BJ (cell line): ENCODE measurements around the gene KLHL13. TPM values are rescaled to one million over a fixed set of nuclear protein-coding genes. Genes with fewer than 3 reads are reported as not detected.

Source experiments
- CTCF ChIA-PET: fragments of 350-600 bp; formaldehyde crosslinking; extraction: SDS; loops from one replicate; lab custom pipeline; 2021; ENCODE audit warnings: antibody characterized with exemption, inconsistent platforms; lab: Yijun Ruan, JAX
- POLR2A ChIA-PET: fragments of 300-600 bp; sonication (Branson Sonifier 250); formaldehyde crosslinking; extraction: SDS; loops from one replicate; lab custom pipeline; 2021; ENCODE audit warnings: antibody characterized with exemption; lab: Charles Lee
- DNase-seq: peaks from one replicate; pipeline ENCODE4 v3.0.0-alpha.2; 2011; ENCODE audit warnings: low read depth
- H3K27me3 ChIP-seq: 2 replicates; pipeline ENCODE4 v1.6.0; 2011; ENCODE audit warnings: low read length; ENCODE audit not compliant: control insufficient read depth, insufficient read depth
- H3K36me3 ChIP-seq: 2 replicates; pipeline ENCODE4 v1.5.1; 2011; ENCODE audit warnings: low read length; ENCODE audit not compliant: control insufficient read depth, insufficient read depth
- H3K4me3 ChIP-seq: 2 replicates; pipeline ENCODE4 v1.5.1; 2011; ENCODE audit warnings: low read depth, mild to moderate bottlenecking, control low read depth, low read length
- polyA plus RNA-seq: library from polyadenylated mRNA; depleted of rRNA; stranded (reverse); fragments of >200 nt; gene quantifications from 2 replicates; pipeline ENCODE4 v1.2.3, GENCODE V29; 2011
- TF ChIP-seq, protein P1 (sequence below): IDR thresholded peaks from 2 replicates; pipeline ENCODE4 v1.5.1; 2011; ENCODE audit warnings: low read depth, mild to moderate bottlenecking, control low read depth, inconsistent platforms, low read length, moderate library complexity; ENCODE audit not compliant: insufficient read depth

Gene KLHL13
- polyA plus RNA-seq, 1 experiment, result 1.0 TPM

DNA sequence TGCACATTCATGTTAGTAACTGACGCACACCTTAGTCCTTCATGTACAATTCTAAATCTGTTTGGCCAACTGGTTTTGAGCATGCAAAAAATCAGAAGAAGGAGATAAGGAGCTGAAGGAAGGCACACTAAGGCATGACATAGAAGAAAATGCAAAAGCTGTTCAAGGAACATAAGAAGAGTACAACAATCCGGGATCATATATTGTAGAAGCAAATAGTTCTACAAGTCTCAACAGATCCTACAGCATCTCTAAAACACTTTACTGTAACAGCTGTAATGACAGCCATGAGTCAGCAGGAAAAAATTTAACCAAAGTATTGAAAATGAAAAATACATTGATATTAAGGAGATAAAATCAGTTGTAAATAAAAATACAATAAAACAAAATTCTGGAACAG lies 57.7 kb downstream of the KLHL13 start:
- CTCF ChIA-PET, result no interaction called here
- Histone ChIP-seq H3K36me3 (no peaks in the 10 kb centered on the region), H3K4me3 (no peak overlapping the region), H3K27me3 (no peaks in the 10 kb centered on the region)
- TF ChIP-seq, protein P1, sequence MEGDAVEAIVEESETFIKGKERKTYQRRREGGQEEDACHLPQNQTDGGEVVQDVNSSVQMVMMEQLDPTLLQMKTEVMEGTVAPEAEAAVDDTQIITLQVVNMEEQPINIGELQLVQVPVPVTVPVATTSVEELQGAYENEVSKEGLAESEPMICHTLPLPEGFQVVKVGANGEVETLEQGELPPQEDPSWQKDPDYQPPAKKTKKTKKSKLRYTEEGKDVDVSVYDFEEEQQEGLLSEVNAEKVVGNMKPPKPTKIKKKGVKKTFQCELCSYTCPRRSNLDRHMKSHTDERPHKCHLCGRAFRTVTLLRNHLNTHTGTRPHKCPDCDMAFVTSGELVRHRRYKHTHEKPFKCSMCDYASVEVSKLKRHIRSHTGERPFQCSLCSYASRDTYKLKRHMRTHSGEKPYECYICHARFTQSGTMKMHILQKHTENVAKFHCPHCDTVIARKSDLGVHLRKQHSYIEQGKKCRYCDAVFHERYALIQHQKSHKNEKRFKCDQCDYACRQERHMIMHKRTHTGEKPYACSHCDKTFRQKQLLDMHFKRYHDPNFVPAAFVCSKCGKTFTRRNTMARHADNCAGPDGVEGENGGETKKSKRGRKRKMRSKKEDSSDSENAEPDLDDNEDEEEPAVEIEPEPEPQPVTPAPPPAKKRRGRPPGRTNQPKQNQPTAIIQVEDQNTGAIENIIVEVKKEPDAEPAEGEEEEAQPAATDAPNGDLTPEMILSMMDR, result no peak
- no peak for DNase-seq
- POLR2A ChIA-PET, result no interaction called here

DNA sequence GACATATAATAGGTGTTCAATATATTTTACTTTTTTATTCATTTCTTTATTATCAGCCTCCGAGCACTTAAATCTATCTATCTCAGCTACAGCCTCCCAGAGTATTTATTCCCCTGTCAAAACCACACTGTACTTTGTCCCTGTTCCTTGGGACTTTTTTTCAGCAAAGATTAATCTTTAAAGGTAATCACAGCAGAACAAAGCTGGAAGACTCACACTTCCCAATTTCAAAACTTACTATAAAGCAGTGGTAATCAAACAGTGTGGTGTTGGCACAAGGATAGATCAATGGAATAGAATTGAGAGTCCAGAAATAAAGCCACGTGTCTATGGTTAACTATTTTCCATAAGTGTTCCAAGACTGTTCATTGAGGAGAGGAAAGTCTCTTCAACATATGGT lies 59.7 kb downstream of the KLHL13 start:
- Histone ChIP-seq H3K27me3 (no peaks in the 10 kb centered on the region), H3K4me3 (no peak overlapping the region), H3K36me3 (no peaks in the 10 kb centered on the region)
- TF ChIP-seq, protein P1, result no peak
- CTCF ChIA-PET, result no interaction called here
- no peak for DNase-seq
- POLR2A ChIA-PET, result no interaction called here

DNA sequence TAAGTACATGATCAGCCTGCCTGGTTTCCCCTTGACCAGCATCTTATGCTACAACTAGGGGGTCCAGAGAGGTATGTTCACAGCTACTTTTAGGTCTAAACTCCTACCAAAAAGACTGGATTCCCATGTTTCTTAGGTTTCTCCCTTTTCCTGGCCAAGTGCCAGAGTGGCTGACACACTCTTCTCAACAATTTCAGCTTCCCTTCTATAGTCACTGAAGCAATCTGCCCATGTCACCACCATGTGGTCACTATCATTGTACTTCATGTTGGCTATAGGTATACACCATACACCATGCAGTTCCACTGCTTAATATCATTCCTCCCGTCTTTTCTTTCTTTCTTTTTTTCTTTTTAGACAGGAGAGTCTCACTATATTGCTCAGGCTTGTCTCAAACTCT lies 66.9 kb downstream of the KLHL13 start:
- Histone ChIP-seq H3K4me3 (no peak overlapping the region), H3K36me3 (no peaks in the 10 kb centered on the region), H3K27me3 (no peaks in the 10 kb centered on the region)
- DNase-seq, result no peak
- ChIA-PET CTCF (no interaction called here), POLR2A (no interaction called here)
- TF ChIP-seq, protein P1, result no peak

DNA sequence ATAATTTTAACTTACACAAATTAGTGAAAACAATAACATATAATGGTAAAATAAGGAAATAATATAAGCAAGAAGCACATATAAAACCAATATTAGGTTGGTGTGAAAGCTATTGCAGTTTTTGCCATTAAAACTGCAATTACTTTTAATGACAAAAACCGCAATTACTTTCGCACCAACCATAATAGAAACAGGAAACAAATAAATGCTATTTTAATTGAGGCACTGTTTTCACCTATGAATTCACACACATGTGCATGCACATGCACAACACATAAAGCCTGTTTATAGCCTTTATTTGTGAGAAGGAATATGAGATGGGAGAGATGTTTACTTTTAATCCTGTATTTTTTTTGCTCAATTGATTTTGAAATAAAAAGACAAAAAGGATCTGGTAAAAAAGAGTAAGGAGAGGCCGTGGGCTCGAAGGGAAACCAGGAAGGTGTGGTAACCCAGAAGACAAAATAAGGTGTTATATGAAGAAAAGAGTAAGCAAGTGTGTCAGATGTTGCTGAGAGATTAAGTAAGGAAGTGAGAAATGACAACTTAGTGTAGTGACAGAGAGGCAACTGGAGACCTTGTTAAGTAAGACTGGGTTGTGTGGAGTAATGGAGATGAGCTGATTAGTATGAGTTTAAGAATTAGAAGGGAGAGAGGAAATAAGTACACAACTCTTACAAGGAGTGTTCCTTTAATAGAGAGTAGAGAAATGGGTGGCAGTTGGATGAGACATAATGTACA lies 69.0 kb downstream of the KLHL13 start:
- H3K36me3 ChIP-seq, result no peaks in the 10 kb centered on the region
- TF ChIP-seq, protein P1, result no peak
- ChIA-PET CTCF (no interaction called here), POLR2A (no interaction called here)
- H3K27me3 ChIP-seq, result no peaks in the 10 kb centered on the region
- no peak for DNase-seq
- no peak overlapping the region for H3K4me3 ChIP-seq

DNA sequence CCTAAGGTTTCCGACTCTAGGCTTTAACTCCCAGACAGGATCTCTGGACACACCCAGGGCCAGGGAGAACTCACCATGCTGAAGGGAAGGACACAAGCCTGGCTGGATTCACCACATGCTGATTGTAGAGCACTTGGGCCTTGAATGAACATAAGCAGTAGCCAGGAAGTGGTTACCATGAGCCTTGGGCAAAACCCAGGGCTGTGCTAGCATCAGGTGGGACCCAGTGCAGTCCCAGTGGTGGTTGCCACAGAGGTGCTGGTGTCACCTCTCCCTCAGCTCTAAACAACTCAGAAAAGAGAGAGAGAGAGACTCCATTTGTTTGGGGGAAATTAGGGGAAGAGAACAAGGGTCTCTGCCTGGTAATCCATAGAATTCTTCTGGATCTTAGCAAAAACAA lies 77.0 kb downstream of the KLHL13 start:
- POLR2A ChIA-PET, result no interaction called here
- Histone ChIP-seq H3K27me3 (no peaks in the 10 kb centered on the region), H3K4me3 (no peak overlapping the region), H3K36me3 (no peaks in the 10 kb centered on the region)
- no peak for DNase-seq
- CTCF ChIA-PET, result no interaction called here
- TF ChIP-seq, protein P1, result no peak
